Activated CD8-positive, alpha-beta memory T cell treated with anti-CD3 and anti-CD28 coated beads for 36 hours (primary cell): ENCODE measurements around the gene PRDM16. TPM values are rescaled to one million over a fixed set of nuclear protein-coding genes. Genes with fewer than 3 reads are reported as not detected.
"Not testable (repeated sequence)": the region's sequence is repeated elsewhere in the genome, so short reads cannot be mapped to it uniquely, and the experiment has no call there.

Experiments used
- CTCF ChIA-PET: fragments of 350-600 bp; sonication (Branson Sonifier 250); formaldehyde crosslinking; loops from one replicate; lab custom pipeline; 2021; ENCODE audit warnings: antibody characterized with exemption; lab: Charles Lee
- POLR2A ChIA-PET: fragments of 350-600 bp; sonication (Branson Sonifier 250); formaldehyde crosslinking; loops from one replicate; lab custom pipeline; 2021; ENCODE audit warnings: antibody characterized with exemption; lab: Charles Lee
- total RNA-seq, 2 experiments: library from RNA; stranded (reverse); gene quantifications; one replicate each; pipeline ENCODE4 v1.2.3, GENCODE V29; 2021

The PRDM16 gene
- total RNA-seq, 2 experiments from 2014 or later = not detected

DNA sequence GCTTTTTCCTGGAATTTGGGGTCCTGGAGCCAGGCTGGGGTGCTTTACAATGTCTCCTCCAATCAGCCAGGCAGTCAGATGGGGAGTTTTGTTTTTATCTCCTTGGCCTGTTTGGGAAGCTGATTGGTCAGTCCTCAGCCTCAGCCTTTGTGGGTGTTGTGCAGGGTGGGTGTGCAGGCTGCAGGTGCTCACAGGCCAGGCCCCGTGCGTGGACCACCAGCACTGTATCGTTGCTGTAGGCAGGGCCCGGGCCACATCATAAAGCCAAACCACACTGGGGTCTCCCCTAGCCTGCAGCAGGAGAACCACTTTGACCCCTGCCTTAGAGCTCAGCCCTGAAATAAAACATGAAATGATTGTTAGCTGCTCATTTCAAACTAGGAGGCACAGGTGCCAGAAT lies 8.6 kb downstream of the PRDM16 start:
- ChIA-PET CTCF (no interaction called here), POLR2A (no interaction called here)

DNA sequence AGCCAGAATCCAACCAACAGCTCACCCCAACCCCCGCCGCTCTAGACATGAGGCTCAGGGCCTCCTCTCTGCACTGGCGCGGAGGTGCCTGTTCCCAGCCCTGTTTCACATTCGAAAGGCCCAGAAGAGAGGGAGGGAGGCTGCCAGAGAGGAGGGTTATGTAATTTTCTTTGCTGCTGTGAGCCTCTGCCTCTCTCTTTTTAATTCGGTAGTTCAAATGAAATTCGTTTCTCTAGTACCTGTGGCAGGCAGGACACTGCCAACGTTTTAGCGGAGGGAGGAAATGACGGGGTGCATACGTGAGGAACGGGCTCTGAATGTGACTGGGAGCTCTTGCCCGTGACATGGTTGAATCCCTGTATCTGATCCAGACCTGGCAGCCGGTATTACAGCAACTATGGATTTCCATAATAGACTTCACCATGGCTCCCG lies 9.4 kb downstream of the PRDM16 start:
- ChIA-PET POLR2A (no interaction called here), CTCF (no interaction called here)

DNA sequence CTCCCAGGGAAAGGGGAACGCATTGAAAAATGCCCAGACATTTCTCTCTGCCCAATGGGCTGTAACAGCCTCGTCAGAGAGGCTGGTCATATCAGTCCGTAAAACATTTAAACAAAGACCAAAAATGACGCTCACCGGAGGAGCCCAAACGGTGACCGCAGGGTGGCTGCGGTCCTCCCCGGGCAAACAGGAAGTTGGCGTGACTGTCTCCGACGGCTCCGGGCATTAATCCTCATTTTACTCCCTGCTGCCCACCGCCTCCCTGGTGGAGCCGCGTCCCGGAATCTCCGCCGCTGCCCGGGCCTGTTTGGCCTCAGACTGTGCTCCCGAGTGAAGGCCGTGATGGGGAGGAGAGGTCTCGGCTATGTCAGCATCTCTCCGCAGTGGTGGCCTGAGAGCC lies 9.9 kb downstream of the PRDM16 start:
- POLR2A ChIA-PET = no interaction called here
- CTCF ChIA-PET = no interaction called here

DNA sequence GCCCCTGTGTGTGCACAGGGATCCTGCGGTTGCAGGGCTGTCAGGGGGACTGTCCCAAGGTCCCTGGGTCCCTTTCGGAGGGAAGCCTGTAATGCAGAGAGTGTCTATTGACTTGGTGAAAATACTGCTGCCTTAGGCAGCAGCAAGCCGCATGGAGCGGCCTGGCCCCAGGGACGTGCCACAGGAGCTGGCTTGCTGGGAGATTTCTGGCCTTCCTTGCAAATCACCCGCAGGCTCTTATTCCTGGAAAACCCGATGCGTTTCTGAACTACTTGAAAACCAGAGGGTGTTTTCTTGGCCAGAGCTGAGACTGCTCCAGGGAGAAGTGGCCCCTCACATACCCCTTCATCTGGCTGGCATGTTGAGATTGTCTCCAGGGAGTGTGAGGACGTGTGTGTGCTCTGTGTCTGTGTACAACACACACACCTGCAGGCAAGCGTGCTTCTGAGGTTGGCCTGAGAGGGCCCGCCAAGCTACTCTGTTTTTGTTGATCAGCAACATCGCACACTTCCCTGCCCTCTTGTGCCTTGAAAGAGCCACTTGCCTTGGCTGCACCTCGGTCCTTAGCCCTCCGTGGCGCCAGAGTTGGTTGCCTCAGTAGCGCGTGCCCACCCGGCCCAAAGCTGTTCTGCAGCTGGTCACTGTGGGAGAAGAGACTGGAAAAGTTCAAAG lies 10.5 kb downstream of the PRDM16 start:
- CTCF ChIA-PET = no interaction called here

DNA sequence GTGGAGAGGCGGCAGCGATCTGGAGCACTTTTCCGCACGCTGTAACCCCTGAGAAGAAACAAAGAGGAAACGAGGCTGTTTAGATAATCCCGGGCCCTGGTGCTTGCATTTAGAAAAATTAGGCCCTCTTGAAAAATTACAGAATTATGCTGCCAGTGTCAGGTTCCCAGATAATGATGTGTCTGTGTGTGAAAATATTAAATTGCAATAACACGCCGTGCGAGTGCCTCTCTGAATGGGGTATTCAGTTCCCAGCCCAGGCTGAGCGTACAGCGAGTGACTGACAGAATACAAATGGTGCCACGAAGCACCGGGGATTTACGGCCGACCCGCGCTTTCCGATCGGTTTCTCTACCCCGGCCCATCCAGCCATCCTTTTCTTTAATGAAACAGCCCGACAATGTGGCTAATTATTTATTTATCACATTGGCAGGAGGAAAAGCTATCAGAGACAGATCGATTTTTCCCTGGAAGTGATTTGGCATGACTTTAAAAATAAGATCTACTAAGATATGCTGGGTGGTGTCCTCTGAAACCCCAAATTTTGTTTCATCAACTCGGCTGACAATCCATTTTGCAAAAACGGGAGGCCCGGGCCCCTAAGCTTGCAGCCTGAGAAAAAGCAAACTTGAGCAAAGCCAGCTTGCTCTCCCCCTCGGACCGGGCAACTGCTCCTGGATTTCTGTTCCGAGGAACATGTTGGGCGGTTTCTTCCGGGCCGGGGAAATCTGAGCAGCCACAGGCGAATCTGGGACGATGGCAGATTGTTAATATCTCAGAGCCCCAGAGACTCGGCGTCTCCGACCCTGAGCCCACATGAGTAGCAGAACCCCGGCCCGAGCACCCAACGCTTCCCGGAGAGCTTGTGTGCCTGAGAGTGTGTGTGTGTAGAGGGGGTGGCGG lies 11.3 kb downstream of the PRDM16 start:
- ChIA-PET CTCF (no interaction called here), POLR2A (no interaction called here)

More for the DNA sequence above, 10.5 kb downstream of the PRDM16 start:
- POLR2A ChIA-PET = no interaction called here

DNA sequence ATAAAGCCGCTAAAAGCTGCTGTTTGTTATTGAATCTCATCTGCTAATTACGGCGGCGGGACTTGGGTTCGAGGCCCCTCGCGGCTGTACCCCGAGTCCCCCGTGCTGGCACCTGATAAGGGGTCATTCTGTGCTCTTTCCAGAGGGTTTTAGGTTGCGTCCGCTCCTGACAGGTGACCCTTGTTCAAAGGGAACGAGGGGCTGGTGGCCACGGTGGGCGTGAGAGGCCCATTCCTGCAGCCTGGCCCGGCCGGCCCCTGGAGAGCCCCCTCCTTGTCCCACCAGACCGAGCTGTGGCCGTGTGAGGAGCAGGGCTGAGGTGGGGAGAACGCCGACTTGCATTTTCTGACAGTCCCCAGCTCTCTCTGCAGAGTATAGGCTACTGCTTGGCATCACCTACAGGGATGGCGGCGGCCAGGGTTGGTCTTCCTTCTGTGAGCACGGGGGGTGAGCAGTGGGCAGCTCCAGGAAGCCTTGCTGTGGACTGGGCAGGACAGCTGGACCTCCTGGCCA lies 12.2 kb downstream of the PRDM16 start:
- CTCF ChIA-PET = no interaction called here
- POLR2A ChIA-PET = no interaction called here

DNA sequence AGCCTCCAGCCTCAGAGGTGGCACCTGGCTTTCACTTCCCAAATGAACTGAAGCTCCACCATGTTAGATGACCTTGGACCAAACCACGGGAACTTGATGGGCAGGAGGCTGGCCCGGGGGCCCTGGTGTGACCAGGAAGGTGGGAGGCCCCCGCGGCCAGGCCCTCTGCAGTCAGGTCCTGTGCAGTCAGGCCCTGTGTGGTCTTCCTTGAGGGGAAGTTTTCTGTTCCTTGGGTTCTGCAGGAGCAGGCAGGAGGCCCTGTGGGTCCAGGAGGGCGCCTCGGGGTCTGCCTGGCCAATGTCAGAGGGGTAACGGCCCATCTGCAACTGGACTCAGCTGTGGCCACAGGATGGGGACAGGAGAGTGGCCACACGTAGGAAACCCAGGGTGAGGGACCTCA lies 13.0 kb downstream of the PRDM16 start:
- POLR2A ChIA-PET = no interaction called here
- CTCF ChIA-PET = no interaction called here

DNA sequence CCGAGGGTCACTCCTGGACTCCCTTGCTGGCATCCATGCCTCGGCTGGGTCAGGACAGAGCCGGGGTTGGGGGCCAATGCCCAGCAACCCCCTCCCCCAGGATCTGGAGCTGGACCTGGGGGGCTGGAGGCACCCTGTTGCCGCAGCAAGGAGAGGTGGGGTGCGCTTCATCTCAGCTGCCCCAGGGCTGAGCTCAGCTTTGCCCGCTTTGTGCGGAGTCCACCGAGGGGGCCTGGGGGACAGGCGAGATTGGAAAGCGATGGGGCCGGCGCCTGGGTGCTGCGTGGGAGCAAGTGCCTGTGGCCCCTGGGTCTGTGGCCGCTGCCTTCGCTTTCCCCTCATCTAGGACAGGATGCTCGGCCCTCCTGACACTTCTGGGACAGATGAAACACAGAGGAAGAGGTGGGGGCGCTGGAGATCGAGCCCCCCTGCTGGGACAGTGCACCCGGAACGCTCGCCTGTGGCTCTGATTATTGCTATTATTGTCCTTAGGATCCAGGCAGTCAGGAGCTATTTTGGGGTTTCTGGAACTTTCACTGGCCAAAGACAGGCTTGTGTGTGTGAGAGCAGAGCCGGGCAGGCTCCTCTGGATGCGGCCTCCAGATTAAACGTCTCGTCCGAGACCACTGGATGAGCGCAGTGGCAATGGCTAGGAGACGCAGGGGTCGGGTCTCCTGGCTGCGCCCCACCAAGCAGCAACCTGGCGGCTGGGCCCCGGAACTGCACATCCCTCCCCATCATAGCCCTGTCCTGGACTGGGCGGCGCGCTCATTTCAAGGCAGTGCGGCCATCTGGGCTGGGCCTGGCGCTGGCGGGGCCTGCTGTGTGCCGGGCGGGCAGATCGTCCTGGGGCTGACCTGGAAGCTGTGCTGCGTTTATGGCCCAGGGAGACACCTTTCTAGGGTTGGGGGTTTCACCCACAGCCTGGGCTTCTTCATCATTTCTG lies 13.8 kb downstream of the PRDM16 start:
- ChIA-PET POLR2A (no interaction called here), CTCF (no interaction called here)

DNA sequence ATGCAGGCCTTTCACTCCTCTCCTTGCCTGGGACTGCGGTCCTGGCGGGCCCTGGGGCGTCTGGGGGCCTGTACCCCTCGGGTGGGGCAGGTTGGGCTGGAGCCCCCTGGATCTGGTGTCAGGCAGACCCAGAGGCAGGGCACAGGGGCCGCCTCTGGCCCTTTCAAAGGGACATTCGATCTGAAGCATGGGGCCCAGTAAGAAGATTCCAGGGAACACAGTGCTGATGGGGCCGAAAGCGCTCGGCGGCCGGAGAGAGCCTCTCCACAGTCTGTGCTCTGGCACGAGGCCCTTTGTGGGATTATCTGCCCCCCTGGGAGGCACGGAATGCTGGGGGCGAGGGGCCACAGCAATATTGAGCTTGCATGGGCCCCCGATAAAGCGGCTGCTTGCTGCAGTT lies 15.2 kb downstream of the PRDM16 start:
- ChIA-PET POLR2A (no interaction called here), CTCF (no interaction called here)

DNA sequence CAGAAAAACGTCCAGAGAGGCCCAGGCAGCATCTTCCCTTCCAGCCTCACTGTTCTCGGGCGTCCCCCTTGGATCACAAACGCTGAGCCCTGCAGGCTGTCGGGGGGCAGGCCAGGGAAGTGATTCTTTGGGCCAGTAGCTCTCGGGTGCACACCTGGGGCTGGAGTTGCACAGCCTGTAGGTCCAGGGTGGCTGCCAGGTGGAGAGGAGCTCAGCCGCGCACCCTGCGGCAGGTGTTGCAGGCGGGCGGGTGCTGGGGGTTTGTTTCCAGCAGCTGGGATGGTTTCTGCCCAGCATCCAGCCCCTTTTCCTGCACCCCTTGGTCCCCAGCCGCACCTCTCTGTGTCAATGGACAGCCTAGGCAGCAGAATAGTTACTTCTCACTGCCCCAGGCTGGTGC lies 15.7 kb downstream of the PRDM16 start:
- POLR2A ChIA-PET = no interaction called here

DNA sequence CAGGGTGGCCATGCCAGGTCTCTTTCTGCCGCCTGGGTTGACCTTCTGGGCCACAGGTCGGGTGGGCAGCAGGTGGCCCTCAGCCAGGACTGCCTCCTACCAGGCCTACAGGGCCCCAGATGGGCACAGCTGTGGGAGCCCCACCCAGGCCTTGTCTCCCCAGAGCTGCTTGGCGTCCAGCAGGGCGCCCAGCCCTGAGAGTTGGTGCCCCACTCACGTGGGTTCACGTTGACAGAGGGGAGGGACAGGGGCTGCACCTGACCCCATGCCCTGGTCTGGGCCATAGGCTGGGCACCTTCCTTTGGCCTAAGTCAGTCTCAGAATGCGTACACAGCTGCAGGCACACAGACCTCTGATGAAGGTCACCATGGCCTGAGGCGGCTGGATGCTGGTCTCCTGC lies 16.7 kb downstream of the PRDM16 start:
- ChIA-PET POLR2A (no interaction called here), CTCF (no interaction called here)

More for the DNA sequence above, 15.7 kb downstream of the PRDM16 start:
- CTCF ChIA-PET = no interaction called here

DNA sequence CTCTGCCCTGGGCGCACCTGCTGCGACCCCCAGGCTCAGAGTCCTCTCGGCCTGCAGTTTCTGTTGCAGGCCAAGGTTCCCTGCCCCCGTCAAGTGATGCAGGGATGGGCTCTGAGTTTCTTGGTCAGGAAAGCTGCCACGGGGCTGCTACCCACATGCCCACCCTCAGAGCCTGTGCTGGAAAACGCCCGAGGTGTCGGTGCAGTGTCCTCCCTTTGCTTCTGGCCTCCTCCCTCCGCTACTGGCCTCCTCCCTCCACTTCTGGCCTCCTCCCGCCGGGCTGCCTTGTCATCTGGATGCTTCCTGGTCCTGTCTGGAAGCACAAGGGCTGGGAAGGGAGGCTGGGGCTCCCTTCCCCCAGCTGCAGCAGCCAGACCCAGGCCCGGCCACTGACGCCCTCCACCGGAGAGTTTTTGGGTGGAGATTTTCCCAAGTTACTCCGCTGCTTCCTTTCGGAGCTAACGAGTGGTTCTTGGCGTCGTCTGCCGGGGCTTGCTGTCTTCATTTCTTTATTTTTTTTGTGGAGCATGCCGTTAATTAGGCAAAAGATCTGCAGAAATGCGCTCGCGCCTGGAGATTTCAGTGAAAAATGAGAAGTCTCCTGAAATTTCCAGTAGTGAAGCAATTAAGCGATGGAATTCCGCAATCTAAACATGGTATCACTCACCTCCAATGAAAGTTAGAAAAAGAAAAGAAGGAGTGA lies 17.4 kb downstream of the PRDM16 start:
- POLR2A ChIA-PET = no interaction called here
- CTCF ChIA-PET = no interaction called here

DNA sequence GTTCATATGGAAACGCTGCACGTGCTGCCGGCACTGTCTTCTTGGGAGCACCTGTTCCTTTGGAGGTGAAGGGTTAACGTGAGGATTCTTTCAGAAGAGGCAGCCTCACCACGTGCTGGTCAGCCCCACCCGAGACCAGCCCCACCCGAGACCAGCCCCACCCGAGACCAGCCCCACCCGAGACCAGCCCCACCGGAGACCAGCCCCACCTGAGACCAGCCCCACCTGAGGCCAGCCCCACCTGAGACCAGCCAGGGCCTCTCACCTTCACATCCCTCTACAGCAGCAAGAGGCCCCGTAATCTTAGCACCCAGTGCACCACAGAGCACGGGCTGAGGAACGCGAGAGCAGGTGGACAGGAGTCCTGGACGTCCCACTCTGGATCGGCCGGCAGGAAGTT lies 18.0 kb downstream of the PRDM16 start:
- CTCF ChIA-PET = no interaction called here

DNA sequence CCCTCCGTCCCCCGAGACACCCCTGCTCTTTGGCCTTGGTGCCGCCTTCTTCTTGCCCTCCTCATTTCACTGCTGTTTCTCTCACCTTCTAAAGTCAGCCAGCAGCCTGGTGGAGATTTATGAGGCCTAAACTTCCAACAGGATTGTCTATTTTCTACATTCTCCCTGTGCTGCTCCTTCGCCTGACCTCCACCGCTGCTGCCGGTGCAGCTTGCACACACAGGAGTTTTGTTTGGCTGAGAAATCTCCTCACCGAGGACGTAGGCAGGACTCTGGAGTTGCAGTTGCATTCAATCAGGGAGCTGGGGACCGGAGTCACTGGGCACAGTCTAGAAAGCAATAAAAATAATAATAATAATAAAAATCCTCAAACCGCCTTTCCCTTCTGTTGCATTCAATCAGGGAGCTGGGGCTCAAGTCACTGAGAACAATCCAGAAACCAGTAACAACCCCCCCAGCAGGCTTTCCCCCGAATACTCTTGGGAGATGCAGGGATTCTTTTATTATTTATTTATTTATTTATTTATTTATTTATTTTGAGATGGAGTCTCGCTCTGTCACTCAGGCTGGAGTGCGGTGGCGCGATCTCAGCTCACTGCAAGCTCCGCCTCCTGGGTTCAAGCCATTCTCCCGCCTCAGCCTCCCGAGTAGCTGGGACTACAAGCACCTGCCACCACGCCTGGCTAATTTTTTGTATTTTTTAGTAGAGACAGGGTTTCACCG lies 19.1 kb downstream of the PRDM16 start:
- CTCF ChIA-PET, POLR2A ChIA-PET: not testable (repeated sequence)

More for the DNA sequence above, 18.0 kb downstream of the PRDM16 start:
- POLR2A ChIA-PET = no interaction called here

DNA sequence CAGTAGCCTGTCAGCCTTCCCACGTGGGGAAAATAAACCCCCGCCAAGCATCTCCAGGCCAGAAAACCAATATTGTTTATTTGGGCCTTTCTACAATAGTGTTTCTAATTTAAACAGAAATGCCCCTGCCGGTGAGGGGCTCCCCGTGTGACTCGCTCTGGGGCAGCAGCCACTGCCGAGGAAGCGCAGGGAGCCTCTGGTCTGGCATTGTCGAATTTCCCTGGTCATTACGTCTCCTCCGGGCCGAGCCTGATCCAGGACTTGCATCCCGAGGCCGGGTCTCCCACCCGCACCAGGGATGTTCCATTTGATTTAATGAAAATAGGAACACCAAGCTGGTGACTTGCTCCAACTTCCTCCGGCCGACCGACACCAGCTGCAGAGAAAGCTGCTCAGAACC lies 20.5 kb downstream of the PRDM16 start:
- ChIA-PET POLR2A (no interaction called here), CTCF (no interaction called here)

DNA sequence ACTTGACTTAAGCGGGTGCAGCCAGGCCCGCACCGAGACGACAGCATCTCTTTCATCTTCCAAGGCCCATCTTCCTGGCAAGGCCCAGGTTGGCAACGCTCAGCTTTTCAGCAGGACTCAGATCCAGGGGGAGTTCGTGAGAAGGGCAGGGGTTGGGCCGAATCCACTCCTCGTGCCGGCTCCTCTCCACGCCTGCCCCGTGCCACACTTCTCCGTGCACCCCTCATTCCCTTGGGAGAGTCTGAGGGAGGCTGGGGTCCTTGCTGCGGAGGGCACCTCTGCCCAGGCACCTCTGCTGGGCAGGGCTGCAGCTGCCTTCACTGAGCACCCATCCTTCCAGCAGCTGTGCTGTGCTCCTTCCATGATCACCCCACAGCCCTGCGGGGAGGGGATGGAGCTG lies 22.3 kb downstream of the PRDM16 start:
- CTCF ChIA-PET = no interaction called here
- POLR2A ChIA-PET = no interaction called here

DNA sequence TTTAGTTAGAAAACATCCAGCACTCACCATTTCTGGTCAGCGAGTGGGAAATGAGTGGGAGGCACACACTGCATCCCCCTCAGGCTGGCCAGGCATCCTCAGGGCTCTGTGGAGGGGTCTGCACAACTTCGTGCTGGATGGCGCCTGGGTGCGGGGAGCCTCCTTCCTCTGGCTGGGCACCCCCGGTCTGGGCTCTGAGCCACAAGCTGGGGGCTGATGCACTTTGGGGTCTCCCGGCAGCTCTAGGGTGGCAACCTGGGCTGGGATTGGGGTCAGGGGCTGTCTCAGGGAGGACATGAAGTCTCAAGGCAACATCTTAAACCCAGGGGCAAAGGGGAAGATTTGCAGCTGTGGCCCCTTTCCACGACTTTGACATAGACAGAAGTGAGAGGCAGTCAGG lies 23.5 kb downstream of the PRDM16 start:
- POLR2A ChIA-PET = no interaction called here
- CTCF ChIA-PET = no interaction called here

DNA sequence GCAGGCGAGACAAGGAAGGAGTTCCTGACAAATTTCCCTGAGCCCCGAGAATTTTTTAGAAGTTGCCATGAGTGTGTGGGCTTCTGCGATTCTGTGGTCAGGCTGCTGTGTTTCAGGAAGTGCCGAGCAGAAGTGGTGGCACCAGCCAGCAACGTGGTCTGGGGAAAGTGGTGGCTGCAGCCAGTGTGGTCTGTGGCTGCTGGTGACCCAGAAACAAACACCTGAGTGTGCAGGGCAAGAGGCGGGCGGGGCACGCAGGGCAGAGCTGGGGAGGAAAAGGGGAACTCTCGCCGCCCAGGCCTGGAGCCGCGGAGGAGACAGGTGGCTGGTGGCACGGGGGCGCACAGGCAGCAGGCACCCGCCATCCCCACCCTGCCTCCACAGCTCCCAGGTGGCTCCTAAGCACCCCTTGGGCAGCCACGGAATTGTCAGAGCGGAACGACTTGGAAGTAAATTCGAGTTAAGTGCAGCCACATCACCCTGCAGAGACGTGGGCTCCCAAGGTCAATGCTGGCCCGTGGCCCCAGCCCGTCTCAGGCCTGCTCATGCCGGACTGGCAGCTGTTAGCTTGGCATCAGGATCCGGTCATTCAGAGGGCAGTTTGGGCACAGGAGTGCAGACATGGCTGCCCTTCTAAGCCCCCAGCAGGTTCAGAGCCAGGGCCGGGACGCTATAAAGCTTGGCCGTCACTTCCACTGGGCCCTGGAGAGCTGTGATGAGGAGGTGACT lies 25.1 kb downstream of the PRDM16 start:
- CTCF ChIA-PET = no interaction called here
- POLR2A ChIA-PET = no interaction called here
